Right lung (tissue), 5 donors: ENCODE measurements around the gene LENEP. TPM values are rescaled to one million over a fixed set of nuclear protein-coding genes. Genes with fewer than 3 reads are reported as not detected.

Experiments
- DNase-seq, 2 donors: peaks; one replicate each; pipeline ENCODE4 v3.0.0-alpha.2; 2013
- polyA plus RNA-seq, 5 donors: library from polyadenylated mRNA; unstranded; fragments of 120-200 nt; gene quantifications; one replicate each; pipeline versions ENCODE4 v1.2.1 to v1.2.3, GENCODE V29; 2013; ENCODE audit warnings: inconsistent platforms in 1 of 5, low replicate concordance in 1 of 5; ENCODE audit not compliant: insufficient read length in 5 of 5, insufficient read depth in 1 of 5

Gene LENEP
- polyA plus RNA-seq, 5 donors, result 0.46 to 1.2 (median 0.66) TPM

DNA sequence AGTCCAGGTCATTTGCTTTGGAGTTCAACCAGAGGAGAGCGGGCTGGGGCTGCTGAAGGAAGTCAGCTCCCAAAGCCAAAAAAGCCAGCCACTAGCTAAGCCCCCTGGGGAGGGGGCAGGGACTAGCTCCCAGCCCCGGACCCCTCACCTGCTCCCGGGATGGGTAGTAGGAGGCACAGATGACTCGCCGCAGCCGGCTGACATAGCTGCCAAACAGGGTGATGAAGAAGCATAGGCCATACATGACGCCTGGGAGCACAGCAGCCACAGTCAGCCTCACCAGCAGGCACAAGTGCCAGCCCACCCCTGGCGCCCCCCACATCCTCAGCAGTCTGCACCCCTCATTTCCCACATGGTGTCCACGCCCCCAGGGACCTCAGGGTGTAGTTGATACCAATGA lies 32.8 kb downstream of the LENEP start:
- DNase-seq, result no peak

DNA sequence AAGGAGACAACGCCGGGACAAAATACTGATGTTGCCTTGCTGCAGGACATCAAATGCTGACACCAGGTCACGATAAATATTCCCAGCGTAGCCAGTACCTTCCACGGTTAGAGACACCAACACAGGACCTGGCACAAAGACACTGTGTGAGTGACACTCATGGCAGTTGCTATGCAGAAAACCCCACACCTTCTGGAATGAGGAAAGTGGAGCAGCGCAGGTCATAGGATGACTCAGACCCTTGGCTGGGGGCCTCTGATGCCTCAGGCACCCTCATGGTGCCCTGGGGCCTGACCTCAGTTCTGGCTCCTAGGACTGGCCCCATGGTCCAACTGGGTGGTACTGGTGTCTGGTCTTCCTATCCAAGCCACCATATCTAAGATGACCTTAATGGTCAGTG lies 33.2 kb downstream of the LENEP start:
- no peak for DNase-seq

DNA sequence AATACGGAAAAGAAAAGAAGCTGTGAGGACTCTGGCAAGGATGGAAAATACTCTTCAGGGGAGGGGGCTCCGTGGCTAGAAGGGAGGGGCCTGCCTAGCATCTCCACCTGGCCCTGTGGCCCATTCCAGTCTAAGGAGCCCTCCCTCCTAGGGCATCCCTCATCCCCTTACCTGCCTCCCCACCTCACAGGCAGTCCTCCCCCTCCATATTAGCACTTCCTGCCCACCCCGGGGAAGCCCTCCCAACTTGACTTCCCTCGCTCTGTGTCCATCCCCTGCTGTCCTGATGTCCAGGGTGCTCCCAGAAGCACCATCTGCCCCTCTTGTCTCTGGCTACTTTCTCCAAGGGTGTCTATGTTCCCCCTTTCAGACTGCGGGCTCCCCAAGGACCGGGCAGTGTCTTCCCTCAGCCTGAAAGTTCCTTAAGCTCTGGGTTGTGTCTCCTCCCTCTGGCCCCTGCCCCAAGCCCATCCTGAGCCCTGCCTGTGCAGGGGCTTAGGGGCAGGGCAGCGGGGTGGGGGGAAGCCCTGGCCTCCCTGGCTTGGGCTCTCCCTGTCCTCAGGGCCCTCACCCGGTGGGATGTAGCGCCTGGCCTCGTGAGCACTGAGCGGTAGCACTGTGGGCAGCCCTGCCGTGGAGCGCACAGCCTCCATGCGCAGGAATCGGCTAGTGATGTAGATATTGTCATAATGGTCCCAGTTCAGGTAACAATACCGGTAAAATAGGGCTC lies 36.3 kb downstream of the LENEP start:
- no peak for DNase-seq

DNA sequence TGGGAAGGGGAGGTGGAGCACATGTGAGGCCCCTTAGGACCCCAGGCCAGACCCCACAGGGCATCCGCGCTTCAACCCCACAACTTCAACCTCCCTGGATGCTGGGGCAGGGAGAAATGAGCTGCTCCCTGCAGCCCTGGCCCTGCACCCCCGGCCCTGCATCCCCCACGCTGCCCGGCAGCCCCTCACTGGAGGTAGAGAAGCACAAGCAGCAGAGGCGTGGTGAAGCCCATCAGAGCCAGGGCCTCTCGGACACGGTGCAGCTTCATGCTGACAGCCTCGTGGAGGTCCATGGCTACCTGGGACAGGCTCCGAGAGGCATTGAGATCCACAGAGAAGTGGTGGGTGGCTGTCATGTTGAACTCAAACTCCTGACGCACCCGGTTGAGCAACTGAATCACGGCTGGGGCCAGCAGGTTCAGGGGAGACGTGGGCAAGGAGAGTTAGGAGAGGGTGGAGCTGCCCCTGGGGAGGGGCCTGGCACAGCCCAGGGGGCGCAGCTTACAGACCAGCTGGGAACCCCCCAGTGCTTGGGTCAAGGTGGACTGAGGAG lies 36.9 kb downstream of the LENEP start:
- DNase-seq, result no peak

DNA sequence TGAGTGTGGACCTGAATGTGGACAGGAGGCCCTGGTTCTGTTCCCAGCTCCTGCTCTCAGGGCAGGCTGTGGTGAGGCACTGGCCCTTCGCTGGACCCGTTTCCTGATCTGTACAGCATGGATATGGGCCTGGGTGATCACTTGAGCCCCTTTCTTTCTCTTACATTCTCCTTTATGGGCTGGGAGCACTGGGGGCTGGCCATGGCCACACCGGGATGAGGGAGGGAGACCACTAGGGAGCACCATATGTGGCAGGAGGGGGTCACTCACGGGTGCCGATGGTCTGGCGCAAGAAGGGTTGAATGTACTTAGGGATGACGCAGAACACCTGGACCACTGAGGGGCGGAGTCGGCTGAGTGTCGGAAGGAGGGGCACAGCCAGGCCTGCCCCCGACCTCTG lies 37.5 kb downstream of the LENEP start:
- DNase-seq, result no peak

DNA sequence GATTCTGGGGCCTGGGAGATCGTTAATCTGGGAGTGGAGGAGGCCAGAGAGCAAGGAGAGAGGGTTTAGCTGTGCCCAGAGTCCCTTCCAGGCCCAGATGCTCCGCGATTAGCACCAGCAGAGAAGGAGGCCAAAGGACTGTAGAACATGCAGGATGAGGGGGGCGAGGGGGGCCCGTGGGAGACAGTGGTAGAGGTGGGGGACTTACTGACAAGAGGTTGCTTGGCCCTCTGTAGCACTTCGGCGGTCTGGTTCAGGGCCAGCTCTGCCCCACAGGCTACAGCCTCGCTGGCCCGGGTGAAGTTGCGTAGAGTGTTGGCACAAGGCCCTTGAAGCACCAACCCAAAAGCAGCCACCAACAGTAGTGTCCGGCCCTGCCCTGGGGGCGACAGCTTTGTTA lies 39.5 kb downstream of the LENEP start:
- no peak for DNase-seq

DNA sequence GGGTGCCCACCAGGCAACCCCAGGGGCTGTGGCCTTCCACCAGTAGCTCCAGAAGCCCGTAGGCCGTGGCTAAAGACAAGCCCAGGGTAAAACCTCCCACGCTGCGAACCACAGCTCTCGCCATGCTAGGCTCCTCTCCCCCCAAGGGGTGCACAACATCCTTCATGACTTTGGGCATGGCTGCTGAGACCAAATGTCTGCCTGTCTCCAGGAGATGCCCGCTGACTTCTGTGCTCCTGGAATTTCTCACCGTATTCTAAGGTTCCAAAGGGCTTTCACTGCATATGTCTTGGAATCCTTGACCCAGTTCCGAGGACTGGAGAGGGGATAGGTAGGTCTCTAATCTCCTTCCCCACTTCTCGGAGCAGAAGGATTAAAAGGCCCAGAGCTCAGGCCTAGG lies 40.1 kb downstream of the LENEP start, which contains the start of the genes DCST1 and DCST2:
Gene DCST1, plus strand, starts transcription at position 301 of the 400 bp plus-strand sequence. CDS start 213 bp downstream, outside the sequence.
Gene DCST2, minus strand, starts transcription at position 258 of the 400 bp plus-strand sequence. Its CDS starts 80 bp downstream, at position 178.
- no peak for DNase-seq

DNA sequence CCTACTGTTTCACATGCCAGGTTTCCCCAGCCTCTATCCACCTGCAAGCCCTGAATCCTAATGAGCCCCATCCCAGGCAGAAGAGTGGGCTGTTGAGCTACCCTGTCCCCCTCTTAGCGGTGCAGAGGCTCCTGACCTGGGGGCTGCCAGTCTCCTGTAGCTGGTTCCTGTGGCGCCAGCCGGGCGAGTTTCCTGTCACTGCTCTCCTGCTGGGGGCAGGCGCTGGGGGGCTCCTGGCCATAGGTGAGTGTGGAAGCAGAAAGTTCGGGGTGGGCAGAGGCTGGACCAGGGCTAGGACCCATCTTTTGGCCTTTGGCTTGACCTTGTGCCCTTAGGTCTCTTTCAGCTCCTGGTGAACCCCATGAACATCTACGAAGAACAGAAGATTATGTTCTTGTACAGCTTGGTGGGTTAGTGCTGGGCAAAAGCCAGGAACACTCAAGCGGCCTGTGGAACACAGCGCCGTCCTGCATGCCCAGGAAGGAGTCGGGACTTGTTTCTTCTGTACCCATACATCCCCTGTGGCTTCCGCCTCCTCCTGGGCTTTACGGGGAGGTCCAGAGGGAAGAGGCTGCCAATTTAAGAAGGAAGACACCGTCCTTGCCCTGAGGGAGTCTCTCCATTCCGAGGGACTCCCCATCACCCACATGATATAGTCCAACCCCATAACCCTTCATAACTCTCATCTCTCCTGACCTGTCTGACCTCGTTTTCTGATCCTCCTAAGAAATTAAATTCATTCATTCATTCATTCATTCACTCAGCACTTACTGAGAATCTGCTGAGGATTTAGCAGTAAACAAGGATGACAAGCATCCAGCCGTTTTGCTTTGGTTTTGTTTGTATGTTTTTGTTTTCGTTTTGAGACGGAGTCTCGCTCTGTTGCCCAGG lies 41.2 kb downstream of the LENEP start:
- DNase-seq, result no peak

DNA sequence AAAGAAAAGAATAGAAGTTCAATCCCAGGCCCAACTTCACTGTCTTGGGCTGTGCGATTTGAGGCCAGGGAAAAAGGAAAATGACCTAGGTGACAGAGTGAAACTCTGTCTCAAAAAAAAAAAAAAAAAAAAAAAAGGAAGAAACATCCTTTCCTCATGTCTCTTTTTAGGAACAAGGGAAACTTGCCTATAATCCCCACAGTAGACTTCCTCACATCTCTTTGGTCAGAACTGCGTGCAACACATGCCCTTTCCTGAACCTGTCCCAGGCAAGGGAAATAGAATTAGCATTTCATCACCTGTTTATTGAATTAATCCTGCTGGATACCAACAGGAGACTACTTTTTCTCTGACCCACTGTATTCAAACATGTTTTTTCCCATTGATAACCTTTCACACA lies 42.5 kb downstream of the LENEP start:
- no peak for DNase-seq

DNA sequence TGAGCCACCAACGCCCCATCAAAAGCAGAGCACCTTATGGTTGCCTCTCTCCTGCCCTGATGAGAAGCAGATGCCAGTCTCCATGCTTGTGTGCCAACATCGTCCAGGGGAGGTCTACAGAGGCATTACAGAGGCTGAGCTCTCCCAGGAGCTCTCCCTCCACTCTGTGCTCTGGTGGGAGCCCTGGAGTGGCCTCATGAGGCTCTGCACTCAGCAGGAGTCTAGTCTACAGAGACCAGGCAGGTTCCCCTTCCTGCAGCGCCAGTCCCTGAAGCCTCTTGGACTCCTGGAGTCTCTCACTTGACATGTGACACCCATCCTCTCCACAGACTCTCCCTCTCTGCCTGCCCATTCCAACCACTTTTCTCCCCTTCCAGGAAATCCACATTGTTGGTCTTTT lies 43.7 kb downstream of the LENEP start:
- DNase-seq, result no peak

DNA sequence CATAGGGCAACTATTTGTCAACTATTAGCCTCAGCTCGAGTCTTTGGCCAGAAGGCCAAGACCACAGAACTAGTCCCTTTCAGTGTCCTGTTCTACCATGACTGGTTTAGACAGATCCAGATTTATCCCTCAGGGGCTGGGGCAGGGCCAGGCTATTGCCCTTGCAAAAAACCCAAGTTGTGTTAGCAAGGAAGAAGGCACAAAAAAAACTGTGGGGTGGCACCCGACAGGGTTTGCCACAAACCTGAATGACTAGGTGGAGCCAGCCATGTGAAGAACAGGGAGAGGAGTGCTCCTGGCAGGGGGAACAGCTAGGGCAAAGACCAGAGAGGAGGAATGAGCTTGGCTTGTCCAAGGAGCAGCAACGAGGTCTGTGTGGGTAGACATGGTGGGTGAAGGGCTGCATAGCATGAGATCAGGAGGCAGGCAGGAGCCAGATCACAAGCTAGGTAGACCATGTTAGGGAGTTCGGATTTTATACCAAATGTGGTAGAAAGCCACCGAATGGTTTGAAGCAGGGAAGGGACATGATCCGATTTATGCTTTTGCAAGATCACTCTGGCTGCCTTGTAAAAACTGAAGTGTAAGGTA lies 44.6 kb downstream of the LENEP start:
- DNase-seq, result no peak

DNA sequence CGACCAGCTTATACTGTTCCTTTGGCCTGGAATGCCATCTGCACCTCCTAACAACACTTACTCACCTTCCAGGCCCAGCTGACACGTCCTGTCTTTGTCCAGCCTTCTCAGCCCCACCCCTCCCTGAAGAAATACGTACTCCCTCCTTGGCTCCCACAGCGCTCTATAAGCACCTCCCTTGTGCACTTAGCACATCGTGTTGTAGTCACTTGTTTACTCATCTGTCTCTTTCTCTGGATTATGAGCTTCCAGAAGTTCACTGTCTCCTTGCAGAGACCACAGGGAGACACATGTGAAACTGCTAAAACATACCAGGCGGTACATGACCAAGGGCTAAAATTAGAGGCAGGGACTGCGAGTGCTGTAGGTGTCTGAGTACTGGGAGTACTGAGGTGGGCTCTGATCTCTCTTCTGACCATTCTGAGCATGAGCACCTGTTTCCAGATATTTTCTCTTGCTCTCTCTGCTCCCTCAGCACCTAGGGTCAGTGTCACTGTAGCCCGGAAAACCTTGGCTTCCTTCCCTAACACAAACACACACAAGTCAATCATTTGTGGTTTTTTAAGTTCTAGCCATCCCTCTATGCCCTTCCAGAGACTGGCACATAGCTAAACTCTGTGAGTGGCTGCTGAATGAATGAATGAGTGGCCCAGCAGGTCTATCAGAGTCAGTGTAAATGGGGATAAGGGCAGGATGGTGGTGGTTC lies 45.4 kb downstream of the LENEP start:
- DNase-seq, result no peak

DNA sequence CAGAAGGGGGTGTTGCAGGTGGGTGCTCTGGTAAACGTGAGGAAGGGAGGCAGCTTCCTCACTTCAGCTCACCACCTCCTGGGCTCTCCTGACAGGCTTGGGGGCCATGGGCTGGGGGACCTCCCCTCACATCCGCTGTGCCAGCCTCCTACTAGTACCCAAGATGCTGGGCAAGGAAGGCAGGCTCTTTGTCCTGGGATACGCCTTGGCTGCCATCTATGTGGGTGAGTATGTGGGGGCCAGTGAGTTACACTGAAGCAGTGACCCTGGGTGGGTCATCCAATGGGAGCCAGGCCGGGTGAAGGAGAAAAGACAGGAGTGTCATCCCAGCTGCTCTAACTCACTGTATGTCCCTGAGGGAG lies 45.9 kb downstream of the LENEP start:
- no peak for DNase-seq

DNA sequence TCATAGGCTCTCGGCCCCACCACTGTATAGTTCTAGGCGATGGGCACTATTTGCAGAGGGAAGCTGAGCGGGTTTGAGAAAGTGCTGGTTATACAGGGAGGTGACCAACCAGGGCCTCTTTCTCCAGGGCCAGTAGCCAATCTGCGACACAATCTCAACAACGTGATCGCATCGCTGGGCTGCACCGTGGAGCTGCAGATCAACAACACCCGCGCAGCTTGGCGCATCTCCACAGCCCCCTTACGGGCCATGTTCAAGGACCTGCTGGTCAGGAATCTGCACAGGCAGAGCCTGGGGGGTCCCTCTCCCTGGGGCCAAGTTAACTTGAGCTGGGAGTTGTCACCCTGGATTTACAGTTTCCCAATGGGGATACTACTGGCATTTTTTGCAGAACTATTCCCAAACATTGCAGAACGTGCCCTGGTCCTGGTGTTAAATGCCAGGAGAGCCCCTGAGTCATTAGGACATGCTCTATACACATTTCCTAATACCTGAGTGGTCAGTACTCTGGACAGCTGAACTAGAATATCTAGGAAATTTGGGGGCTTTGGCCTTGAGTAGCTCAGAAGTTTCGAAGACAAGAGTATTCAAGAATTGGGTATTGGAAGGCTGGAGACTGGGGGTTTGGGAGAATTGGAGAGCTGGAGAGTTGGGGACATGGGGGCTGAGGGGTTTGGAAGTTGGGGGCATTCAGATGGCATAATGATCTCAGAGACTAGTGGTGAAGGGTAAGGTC lies 47.1 kb downstream of the LENEP start:
- DNase-seq, result no peak

DNA sequence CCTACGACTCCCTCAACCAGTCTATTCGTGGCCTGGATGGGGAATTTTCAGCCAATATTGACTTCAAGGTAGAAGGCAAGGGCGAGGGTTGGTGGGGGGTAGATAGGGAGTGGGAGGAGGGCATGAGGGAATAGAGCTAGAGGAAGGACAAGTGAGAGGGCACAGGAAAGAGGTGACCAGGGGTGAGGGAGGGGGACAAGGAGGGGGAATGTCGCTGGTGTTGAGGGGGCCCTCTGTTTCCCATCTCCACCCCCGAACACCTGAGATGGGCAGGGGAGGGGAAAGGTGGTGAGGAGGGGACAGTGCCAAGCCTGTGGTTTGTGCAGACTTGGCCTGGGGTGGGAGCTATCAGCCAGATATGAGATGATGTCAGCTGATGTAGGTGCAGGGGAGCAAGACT lies 49.4 kb downstream of the LENEP start:
- DNase-seq, result no peak

DNA sequence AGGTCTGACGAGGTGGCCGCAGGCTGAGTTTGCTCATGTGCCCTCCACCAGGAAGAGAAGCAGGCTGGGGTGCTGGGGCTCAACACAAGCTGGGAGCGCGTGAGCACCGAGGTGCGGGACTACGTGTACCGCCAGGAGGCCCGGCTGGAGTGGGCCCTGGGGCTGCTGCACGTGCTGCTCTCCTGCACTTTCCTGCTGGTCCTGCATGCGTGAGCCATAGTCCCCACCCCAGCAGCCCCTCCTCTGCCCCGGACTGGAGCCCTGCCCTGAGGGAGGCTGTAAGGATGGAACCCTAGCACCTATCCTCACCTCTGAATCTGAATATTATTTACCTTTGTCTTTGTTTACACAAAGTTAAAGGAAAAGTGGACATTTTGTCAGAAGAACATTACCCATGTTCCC lies 49.9 kb downstream of the LENEP start:
- no peak for DNase-seq

DNA sequence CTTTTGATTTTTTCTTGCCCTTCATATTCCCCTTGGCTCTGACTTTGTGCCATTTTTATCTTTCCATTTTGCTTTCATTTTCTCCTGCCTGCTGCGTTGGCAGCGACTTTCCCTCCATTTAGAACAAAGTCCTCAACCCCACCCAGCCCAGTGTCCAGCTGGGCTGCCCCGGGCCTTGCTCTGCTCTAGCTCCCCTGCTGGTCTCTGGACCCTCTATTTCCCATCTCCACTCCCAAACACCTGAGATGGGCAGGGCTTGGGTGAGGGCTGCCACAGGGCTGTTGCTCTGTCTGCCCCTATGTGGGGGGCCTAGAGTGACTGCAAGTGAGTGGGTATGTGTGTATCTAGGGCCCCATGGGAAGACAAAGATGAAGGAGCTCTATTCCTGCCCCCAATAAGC lies 50.4 kb downstream of the LENEP start:
- DNase-seq, result no peak
